NCI-H2196 (cell line): ENCODE results near the gene IPPK.

Source experiments
- DNase-seq: peaks from one replicate; lab custom pipeline; 2025; ENCODE audit not compliant: unreplicated experiment; lab: John Stamatoyannopoulos, UW

Gene IPPK, protein sequence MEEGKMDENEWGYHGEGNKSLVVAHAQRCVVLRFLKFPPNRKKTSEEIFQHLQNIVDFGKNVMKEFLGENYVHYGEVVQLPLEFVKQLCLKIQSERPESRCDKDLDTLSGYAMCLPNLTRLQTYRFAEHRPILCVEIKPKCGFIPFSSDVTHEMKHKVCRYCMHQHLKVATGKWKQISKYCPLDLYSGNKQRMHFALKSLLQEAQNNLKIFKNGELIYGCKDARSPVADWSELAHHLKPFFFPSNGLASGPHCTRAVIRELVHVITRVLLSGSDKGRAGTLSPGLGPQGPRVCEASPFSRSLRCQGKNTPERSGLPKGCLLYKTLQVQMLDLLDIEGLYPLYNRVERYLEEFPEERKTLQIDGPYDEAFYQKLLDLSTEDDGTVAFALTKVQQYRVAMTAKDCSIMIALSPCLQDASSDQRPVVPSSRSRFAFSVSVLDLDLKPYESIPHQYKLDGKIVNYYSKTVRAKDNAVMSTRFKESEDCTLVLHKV

DNA sequence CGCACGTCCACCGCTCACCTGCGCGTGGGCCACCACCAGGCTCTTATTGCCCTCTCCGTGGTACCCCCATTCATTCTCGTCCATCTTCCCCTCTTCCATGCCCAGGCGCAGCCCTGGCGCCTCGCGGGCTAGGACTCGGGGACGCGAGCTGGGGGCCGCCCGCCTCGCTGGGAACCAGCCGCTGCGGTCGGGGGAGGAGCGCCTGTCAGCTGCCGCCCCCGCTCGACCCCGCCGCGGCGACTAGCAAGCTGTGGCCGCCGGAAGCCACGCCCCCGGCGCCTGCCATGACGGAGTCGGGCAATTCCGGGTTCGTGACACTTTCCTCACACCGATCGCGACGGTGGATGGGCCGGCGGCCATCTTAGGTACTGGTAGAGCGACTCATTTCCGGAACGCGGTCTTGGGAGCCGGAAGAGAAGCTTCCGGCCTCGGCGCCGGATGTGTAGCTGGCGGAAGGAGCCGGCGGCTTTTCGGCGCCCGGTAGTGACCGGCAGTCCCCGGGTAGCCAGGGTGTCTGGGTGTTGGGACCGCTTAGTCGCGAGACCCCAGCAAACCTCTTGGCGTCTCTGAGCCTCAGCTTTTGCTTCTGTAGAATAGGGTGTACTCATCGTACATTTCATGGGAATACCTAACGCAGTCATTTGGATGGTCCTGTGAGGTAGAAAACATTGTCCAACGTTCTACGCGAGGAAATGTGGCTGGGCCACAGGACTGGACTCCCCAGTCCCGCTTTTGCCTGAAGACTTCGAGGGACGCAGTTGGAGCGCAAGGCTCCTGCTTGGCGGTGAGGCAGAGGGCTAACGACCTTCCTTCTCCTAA is at the start of gene IPPK:
Gene IPPK, minus strand, starts transcription at position 242 of the 819 bp plus-strand sequence. Its CDS starts 143 bp downstream, at position 99.
- peak; percentile 99 for DNase-seq

DNA sequence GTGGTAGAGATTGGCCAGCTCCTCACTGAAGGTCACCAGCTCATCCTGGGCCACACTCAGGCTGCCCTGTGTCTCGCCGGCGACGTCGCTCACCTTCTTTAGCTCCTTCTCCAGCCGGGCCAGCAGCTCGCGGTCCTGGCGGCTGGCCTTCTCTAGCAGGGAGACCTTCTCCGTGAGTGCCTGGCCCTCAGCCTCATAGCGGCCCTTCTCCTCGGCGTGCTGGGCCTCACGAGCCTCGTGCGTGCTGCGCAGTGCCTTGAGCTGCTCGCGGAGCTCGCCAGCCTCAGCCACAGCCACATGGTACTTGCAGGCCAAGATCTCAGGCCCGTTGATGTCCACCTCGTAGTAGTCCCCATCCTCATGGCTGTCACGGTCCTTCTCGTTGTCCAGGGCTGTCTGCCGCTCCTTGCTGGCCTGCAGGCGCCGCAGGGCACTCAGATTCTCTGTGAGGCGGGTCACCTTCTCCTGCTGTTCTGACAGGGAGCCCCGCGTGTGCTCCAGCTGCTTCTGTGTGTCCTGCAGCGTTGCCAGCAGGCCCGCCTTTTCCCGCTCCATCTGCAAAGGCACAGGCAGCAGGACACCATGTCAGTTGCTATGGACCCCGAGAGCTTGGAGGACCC is 49.2 kb upstream of the IPPK start:
- DNase-seq, result no peak

DNA sequence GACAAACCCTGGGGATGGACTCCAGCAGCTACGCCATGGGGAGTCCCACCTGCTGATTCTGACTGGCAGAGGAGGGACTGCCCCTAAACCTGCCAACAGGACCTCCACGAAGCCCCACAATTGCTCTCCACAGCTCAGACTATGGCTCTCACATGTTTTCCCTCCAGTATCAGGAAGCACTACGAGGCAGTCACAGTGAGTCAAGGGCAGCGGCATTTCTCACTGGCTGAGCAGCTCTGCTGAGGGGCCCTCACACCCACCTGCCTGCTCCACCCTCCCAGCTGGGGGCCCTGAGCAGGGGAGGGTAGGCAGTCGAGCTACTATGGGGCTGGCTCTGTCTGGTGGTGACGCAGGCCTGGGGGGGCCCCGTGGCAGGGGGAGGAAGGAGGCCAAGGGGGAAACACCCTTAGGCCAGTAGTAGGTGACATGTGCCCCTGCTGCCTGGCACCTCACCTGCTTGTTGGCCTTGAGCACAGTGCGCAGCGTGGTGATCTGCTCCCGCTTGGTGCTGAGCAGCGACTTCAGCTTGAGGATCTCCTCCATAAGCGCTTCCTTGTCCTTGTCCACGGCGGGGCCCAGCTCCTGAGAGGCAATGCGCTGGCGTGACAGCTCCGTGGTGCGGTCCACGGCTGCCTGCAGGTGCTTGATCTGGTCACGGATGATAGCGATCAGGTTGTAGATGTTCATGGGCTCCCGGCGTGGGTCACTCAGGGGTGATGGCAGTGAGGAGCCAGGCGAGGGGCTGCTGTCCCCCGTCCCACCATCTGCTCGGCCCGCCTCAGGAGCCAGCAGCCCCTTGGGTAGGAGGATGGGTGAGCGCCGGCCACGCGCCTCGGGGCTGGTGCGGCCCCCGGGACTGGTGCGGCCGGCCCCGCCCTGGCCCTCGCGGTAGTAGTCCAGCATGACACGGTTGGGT is 48.4 kb upstream of the IPPK start:
- DNase-seq, result no peak

DNA sequence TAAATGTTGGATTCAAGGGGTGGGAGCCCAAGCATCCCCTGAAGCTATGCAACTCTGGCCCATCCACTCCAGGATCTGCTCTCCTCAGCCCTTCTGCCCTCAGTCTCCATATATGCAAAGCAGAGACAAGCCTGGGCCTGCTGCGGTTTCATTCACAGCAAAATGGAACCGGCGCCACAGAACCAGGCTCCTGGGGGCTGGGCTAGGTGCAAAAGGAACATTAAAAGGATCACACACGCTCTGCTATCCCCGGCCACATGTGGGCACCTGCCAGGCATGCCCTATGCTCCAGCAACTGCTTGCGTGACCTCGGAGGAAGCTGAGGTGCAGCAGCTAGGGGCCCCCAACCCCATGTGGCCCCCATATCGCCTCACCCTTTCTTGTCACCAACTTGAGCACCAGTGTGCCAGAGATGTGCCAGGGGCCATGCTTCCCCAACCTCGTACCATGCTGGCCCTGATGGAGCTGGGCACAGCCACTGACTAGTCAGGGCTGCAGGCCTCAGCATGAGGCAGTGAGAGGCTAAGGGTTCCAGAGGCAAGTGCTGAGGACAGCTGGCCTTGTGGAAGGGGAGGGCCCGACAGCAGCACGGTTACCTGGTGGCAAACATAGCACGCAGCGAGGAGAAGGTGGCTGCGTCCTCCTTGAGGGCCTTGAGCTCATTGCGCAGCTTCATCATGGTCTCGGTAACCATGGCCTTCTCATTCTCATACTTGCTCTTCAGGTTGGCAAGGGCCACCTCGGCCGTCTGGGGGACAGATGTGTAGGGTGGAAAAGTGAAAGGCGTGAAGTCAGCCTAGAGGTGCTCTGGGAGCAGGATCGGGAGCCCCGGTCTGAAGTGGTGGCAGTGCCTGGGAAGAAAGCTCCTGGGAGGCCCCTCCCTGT is 47.5 kb upstream of the IPPK start:
- DNase-seq, result no peak

DNA sequence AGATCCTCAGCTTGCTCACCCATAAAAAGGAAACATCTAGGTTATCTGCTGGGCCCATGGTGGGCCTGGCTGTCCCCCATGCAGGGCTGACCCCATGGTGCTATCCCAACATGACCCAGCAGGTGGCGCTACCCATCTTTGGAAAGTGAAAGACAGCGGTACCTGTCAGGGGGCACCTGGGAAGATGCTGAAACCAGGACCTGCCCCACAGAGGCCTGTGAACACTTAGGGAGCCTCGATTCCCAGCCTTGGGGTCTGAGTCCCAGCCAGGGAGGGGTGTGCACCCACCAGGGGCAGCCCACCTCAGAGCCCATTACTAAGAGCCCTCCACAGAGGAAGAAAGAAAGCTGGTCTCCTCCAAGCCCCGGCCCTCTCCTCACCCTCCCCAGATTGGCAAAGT is 46.6 kb upstream of the IPPK start:
- DNase-seq, result peak; percentile 67

DNA sequence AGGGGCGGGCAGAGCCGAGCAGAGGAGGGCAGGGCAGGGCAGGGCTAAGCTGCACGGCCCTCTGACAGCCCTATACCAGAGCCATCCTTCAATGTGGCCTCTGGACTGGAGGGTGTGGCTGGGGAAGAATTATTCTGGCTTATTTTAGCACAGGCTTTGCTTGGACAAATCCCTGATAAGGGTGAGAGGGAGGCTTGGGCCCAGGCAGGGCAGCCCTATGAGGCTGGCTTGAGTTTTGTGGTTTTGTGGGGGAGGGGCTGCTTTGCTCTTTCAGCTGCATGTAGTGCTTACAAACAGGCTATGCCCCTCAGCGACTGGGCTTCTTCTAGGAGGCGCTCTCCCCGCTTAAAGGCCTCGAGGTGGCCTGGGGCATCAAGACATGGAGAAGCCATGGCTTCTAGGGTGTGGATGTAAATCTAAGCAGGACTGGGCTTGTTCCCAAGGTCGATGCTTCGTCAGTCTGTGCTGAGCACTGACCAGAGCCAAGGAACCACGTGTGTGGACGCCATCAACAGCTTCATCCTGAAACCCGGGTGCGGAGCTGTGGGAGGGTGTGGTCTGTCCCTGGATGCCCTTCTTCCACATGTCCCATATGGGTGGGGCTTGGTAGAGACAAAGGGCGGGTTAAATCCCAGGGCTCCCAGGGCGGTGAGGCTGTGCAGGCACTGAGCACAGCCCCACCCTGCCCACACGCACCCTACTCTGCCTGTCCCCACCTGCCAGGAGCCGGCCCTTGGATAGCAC is 45.7 kb upstream of the IPPK start:
- no peak for DNase-seq

DNA sequence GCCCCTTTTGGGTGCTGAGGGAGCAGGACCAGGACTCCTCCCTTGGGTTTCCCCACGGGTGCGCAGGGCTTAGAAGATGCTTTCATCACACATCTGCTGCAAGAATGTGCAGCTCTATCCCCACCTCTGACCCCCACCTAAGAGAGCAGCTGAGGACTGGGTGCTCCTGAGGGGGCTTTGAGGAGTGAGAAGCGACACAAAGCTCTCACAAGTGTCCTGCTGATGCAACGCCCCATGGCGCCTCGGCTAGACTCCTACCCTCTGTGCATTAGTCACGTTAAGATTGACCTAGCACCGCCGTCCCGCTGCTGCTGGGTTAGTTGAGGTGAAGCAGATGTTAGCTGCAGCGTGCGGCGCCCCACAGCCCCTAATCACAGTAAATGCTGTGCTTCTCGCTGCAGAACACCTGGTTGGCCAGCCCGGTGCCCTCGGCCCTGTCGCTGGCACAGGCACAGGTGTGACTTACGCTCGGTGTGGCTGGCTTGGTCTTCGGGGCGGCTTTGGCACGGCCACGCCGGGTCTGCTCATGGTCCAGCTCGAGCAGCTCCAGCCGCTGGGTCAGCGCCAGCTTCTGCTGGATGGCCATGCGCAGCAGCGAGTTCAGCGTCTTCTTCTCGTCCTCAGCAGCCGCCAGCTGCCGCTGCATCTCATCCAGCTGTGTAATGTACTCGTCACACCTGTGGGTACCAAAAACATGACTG is 45.0 kb upstream of the IPPK start:
- DNase-seq, result no peak

DNA sequence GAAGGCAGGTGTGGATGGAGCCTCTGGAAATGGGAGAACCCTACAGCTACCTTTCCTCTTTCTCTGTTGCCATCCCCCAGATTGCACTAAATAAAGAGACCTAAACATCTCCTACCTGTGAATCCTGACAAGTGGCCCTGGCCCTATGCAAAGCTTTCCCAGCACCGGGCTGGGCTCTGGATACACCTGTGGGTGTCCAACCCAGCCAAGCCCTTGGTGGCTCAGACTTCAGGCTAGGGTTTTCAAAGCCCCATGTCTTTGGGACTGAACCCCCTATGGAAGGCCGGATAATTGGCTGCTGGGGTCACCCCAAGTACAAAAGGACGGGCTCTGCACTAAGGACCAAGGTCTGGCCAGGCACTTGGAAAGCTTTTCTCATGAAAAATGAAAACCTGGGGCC is 44.1 kb upstream of the IPPK start:
- no peak for DNase-seq

DNA sequence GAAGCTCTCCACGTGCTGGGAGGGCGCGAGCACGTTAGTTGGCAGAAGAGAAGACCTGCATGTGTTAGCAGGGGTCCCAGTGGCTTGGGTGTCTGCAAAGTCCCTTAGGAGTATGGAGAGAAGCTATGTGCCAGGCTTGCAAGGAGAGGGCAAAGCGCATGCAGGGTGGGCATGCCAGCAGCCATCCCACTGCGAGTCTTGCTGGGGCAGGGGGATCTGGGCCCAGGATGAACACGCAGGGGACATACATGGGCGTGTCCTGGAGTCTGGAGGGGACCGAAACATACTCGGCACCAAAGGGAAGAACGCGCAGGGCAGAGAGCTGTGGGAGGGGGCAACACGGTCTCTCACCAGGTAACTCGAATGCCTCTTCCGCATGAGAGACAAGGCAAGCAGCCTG is 43.6 kb upstream of the IPPK start:
- DNase-seq, result no peak

DNA sequence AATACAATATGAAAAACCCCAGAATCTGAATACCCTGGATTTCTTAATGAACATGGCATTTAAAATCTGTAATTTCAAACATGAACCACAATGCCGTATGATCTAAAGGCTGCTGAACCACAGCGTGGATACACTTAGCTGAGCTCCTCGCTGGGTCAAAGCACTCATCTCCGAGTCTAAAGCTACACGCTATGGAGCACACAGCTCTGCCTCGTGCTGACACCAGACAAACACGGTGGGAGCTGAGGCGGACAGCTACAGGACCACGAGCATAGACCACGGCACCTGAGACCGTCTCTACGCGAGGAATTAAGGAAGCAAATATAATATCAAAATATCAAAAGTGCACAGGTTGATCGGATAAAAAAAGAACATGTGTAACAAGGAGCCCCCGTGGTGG is 42.8 kb upstream of the IPPK start:
- DNase-seq, result no peak

DNA sequence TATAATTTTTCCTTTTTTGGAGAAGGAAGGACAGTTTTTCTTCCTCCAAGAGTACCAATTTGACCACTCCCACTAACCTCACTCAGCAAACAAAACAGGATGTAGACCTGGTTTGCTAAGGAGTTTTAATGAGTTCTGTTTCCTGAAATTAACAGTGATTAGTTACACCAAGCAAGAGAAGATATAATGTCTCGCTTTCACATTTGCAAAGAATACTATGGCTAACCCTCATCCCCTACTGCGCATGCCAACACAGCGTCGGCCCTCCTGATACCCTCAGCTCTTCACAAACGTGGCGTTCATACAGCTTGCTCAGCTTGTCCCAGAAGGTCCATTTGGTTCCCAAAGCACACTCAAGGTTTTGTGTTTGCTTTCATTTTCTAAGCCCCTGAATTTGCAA is 41.9 kb upstream of the IPPK start:
- DNase-seq, result no peak

DNA sequence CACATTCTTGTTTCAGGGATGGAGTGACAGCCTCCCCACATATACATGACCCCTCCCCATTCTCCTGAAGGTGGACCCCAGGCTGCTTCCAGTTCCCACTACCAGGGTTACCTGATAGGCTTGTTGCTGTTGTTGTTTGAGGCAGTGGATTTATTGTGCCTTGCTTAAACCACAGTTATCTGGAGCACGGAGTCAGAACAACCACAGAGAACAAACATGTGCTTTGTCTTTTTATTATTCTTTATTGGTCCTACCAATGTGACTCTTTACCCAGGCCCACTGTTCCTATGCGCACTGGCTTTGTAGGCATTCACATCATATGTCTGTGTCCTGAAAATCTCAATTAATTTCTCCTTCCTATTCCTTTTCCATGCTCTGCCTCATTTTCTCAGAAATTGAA is 41.2 kb upstream of the IPPK start:
- DNase-seq, result no peak

DNA sequence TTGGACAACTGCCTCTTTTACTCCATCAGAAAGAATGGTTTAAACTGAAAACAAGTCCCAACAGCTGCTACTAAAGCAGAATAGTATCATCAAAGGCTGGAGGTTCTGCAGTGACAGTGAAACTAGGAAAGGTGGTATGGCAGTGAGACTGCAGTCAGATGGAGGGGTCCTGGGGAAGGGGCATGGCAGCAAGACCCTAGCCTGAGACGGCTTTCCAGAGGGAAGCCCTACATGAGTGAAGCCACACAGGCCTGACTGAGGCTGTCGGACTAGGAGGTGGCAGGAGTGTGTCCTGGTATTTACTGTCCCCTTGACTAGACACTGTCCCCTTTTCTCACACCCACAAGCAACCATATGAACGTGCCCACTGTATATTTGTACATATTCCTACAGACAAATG is 40.4 kb upstream of the IPPK start:
- DNase-seq, result no peak

DNA sequence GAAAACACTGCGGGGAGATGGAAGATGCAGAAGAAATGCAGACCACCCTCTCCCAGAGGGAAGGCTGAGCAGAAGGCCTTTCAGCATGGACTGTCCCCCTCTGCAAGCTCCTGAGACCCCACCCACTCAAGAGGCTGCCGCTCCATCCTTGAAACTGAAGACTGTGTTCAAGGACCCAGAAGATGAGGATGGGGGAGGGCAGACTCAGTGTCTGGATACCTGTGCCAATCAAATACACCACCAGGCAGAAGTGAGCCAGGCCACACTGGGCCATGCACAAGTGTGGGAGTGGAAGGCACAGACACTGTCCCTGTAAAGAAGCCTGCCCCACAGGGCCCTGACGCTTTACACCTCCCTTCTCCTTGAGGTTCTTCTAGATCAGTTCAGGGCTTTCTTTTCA is 40.0 kb upstream of the IPPK start:
- DNase-seq, result no peak

DNA sequence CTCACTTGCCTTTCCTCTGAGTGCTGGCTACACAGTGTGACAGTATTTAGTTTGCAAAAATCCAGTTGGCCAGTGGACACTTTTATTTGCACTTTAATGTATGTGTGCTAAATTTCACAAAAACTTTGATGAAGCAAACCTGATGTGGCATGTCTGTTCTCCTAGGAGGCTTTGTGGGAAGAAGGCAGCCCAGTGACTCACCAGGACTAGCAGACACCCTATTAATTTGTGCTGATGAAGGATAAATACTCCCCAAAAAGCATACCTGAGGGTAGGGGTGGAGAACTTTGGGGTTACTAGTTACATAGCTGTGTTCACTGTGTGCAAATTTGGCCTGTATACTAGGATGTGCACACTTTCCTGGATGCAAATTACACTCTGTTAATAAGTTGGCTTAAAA is 39.3 kb upstream of the IPPK start:
- DNase-seq, result no peak

DNA sequence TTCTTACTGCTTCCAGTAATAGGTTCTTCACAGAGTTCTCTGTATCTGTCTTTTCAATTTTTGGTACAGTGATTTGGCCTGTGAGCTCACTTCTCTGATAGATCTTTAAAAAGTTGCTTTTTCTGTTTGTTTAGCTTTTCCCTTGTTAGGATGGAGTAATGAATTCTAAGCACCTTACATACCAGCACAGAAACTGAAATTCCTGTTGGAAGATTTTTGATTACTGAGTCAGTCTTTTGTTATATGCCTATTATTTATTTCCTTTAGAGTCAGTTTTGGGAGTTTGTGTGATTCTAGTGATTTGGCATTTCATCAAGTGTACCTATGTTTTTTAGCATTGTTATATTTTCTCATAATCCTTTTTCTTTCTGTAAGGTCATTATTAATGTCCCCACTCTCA is 37.6 kb upstream of the IPPK start:
- no peak for DNase-seq

DNA sequence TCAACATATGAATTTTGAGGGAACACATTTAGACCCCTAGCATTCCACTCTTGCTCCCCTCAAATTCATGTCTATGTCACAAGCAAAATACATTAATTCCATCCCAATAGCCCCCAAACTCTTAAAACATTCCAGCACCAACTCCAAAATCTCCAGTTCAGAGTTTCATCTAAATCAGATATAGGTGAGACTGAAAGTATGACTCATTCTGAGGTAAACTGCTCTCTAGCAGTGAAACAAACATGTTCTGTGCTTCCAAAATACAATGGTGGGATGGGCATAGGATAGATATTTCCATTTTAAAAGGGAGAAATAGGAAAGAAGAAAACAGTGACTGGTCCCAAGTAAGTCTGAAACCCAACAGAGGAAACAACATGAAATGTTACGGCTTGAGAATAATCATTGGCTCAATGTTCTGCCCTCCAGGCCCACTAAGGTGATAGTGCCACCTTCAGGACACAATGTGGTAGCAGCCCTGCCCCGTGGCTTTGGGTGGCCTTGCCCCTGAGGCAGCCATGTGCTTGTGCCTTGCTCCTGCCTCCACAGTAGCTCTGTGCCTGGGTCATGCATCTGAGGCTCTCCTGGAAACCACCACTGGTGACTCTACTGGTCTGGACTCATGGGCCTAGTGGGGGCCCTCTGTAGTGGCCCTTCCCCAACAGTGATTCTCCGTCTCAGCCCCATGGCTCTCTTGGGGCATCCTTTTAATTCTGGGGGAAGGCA is 36.4 kb upstream of the IPPK start:
- DNase-seq, result peak; percentile 12

DNA sequence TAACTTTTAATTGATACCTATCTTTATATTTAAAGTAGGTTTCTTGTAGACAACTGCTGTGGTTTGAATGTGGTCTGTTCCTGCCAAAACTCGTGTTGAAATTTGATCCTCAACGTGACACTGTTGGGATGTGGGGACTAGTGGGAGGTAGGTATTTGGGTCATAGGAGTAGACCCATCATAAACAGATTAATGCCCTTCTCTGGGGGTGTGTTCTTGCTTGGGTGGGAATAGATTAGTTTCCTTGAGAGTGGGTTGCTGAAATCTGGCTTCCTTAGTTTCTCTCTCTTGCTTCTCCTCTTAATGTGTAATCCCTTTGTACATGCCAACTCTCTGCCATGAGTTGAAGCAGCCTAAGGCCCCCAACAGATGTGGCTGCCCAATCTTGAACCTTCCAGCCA is 34.6 kb upstream of the IPPK start:
- no peak for DNase-seq
